SK-N-MC (cell line): ENCODE measurements around the gene ZNF277.

Experiments
- DNase-seq: peaks from one replicate; pipeline ENCODE4 v3.0.0-alpha.2; 2011; ENCODE audit warnings: low read depth, low spot score
- H3K27ac ChIP-seq: fragments of 200-600 bp; sonication (generic); 2 replicates; pipeline ENCODE4 v1.5.1; 2016; ENCODE audit warnings: mixed run types
- H3K36me3 ChIP-seq: fragments of 200-600 bp; sonication (generic); 2 replicates; pipeline ENCODE4 v1.6.1; 2017; ENCODE audit warnings: antibody characterized with exemption, low read length, mixed read lengths; ENCODE audit not compliant: insufficient read depth
- H3K4me3 ChIP-seq: fragments of 200-600 bp; sonication (generic); 2 replicates; pipeline ENCODE4 v1.5.1; 2016
- H3K9ac ChIP-seq: fragments of 200-600 bp; sonication (generic); 2 replicates; pipeline ENCODE4 v1.8.0; 2017; ENCODE audit warnings: mixed run types, mixed read lengths; ENCODE audit not compliant: insufficient read length
- H3K9me3 ChIP-seq: fragments of 200-600 bp; sonication (generic); 2 replicates; pipeline ENCODE4 v1.6.1; 2017; ENCODE audit warnings: low read depth, mild to moderate bottlenecking, antibody characterized with exemption, low read length, moderate library complexity, mixed read lengths
- EZH2 ChIP-seq: fragments of 200-600 bp; sonication (generic); IDR thresholded peaks from one replicate; pipeline ENCODE4 v1.6.1; 2017; ENCODE audit warnings: antibody characterized with exemption
- FOXP2 ChIP-seq: optimal IDR thresholded peaks from 2 replicates; pipeline ENCODE3; 2011; ENCODE audit warnings: mild to moderate bottlenecking, moderate library complexity; ENCODE audit not compliant: insufficient read depth; ENCODE audit errors: extremely low read length, control extremely low read depth
- POLR2AphosphoS5 ChIP-seq: IDR thresholded peaks from 2 replicates; pipeline ENCODE4 v1.6.1; 2012; ENCODE audit warnings: mild to moderate bottlenecking, low read depth, low read length, borderline replicate concordance

ZNF277 gene

GRCh38 chr7:112347088-112347487, 140.6 kb downstream of the ZNF277 start:
- peaks cover 13% of the 10 kb centered on the region for H3K36me3 ChIP-seq
- H3K27ac ChIP-seq: no peak overlapping the region
- TF ChIP-seq POLR2AphosphoS5 (no peak), FOXP2 (no peak), EZH2 (no peak)
- H3K9me3 ChIP-seq: no peaks in the 10 kb centered on the region
- H3K9ac ChIP-seq: no peak overlapping the region
- DNase-seq: no peak
- no peak overlapping the region for H3K4me3 ChIP-seq

- no peaks in the 10 kb centered on the region for H3K36me3 ChIP-seq
- no peak for DNase-seq
- H3K9me3 ChIP-seq: no peaks in the 10 kb centered on the region
- no peak for TF ChIP-seq FOXP2
- TF ChIP-seq POLR2AphosphoS5: no peak
- TF ChIP-seq EZH2: no peak
- H3K27ac ChIP-seq: no peak overlapping the region
- no peak overlapping the region for H3K9ac ChIP-seq
- H3K4me3 ChIP-seq: no peak overlapping the region
These were observed 144.1 kb downstream of the ZNF277 start for GRCh38 chr7:112350585-112350984.

GRCh38 chr7:112356596-112356995, 150.1 kb downstream of the ZNF277 start:
- TF ChIP-seq FOXP2: no peak
- TF ChIP-seq POLR2AphosphoS5: no peak
- TF ChIP-seq EZH2: no peak
- Histone ChIP-seq H3K9ac (no peak overlapping the region), H3K27ac (no peak overlapping the region), H3K4me3 (no peak overlapping the region), H3K9me3 (no peaks in the 10 kb centered on the region), H3K36me3 (no peaks in the 10 kb centered on the region)
- no peak for DNase-seq

GRCh38 chr7:112357136-112357535, 150.6 kb downstream of the ZNF277 start:
- no peak for DNase-seq
- TF ChIP-seq POLR2AphosphoS5: no peak
- no peak for TF ChIP-seq FOXP2
- TF ChIP-seq EZH2: no peak
- Histone ChIP-seq H3K27ac (no peak overlapping the region), H3K9me3 (no peaks in the 10 kb centered on the region), H3K36me3 (no peaks in the 10 kb centered on the region), H3K4me3 (no peak overlapping the region), H3K9ac (no peak overlapping the region)

GRCh38 chr7:112358513-112358912, 152.0 kb downstream of the ZNF277 start:
- Histone ChIP-seq H3K4me3 (no peak overlapping the region), H3K9ac (no peak overlapping the region), H3K36me3 (no peaks in the 10 kb centered on the region), H3K27ac (no peak overlapping the region), H3K9me3 (no peaks in the 10 kb centered on the region)
- no peak for DNase-seq
- TF ChIP-seq FOXP2 (no peak), EZH2 (no peak), POLR2AphosphoS5 (no peak)

DNA sequence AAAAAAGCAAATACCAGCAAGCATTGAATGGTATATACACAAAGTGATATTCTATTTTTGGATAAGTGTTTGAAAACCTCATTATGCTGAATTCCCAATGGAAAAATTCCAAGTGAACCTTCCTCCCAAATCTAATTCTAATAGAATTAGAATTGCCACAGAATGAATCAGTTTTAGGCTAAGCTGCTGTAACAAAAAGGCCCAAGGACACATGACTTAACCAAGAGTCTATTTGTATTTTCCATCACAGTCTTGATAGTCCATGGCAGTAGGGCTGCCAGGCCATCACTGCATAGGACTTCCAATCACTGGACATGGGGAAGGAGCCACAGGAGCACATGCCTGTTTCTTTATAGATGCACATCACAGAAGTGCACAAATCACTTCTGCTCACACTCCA, 152.6 kb downstream of the ZNF277 start:
- Histone ChIP-seq H3K9me3 (no peaks in the 10 kb centered on the region), H3K4me3 (no peak overlapping the region), H3K36me3 (no peaks in the 10 kb centered on the region), H3K27ac (no peak overlapping the region), H3K9ac (no peak overlapping the region)
- no peak for DNase-seq
- TF ChIP-seq POLR2AphosphoS5 (no peak), FOXP2 (no peak), EZH2 (no peak)

DNA sequence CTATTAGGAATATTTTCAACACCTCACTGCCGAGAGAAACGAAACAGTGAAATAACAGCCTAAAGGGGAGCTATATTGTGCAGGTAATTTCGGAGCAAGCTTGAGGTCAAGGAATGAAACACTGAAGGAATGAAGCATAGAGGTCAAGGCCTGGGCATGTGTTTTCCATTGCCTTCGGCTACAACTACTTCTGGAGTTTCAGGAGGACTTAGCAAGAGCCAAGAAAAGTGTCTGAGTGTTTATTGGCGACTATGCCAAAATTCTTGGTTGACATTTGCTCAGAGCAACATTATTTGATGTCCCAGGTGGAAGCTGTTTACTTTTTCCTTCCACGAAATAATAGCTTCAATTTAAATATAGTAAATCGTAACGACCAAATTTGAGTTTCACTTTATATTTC, 154.2 kb downstream of the ZNF277 start:
- H3K9ac ChIP-seq: no peak overlapping the region
- no peaks in the 10 kb centered on the region for H3K9me3 ChIP-seq
- no peak overlapping the region for H3K27ac ChIP-seq
- TF ChIP-seq POLR2AphosphoS5: no peak
- no peak for TF ChIP-seq FOXP2
- TF ChIP-seq EZH2: no peak
- H3K4me3 ChIP-seq: no peak overlapping the region
- no peaks in the 10 kb centered on the region for H3K36me3 ChIP-seq
- DNase-seq: no peak

DNA sequence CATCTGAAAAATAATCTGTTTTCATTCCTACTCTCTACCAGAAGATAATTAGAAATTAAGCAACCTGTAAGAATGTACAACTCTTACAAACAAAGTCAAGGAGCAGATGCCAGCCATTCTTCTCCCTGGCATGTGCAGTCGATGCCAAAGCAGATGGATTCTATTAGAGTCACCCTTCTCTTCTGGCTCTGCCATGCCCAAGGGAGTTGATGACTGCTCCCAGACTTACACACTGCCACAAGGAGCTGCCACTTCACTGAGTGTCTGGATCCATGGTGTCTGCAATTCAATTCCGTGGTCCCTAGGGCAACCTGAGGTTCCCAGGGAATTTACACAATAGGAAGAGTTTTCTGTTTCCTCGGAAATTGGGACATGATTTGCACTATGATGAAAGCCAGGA, 154.7 kb downstream of the ZNF277 start:
- no peak for DNase-seq
- Histone ChIP-seq H3K4me3 (no peak overlapping the region), H3K27ac (no peak overlapping the region), H3K9ac (no peak overlapping the region), H3K36me3 (no peaks in the 10 kb centered on the region), H3K9me3 (no peaks in the 10 kb centered on the region)
- TF ChIP-seq EZH2 (no peak), FOXP2 (no peak), POLR2AphosphoS5 (no peak)

DNA sequence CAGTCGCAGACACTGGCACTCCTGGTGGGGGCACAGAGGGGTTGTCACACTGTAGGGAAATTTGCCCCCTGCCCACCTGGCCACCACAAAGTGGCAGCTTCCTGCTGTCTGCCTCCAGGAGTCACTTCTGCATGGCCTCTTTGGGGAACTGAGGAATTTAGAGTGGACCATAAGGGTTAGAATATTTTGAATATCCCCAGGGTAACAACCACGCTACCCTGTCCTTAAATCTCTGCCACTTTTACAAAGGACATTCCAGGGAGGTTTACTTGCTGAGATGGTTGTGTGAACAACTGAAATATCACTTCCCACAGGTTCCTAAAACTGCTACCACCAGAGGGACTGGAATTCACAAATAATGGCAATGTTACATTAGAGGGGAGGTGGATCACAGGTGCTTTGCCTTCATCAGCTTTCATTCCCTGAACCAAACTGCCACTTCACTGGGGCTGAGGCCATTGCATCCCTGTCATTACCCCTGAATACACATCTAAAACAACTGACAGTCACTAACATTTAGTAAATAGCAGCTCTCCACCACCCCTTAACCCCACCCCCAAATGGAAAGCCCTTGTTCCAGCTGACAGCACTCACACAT, 155.7 kb downstream of the ZNF277 start:
- no peak overlapping the region for H3K9ac ChIP-seq
- TF ChIP-seq EZH2 (no peak), FOXP2 (no peak), POLR2AphosphoS5 (no peak)
- no peak for DNase-seq
- no peak overlapping the region for H3K27ac ChIP-seq
- no peaks in the 10 kb centered on the region for H3K36me3 ChIP-seq
- no peak overlapping the region for H3K4me3 ChIP-seq
- no peaks in the 10 kb centered on the region for H3K9me3 ChIP-seq
